Sigmoid colon (tissue), 4 donors: ENCODE data around the gene GDPGP1.

Source experiments
- POLR2A ChIP-seq, 2 donors: fragments of 450-650 bp; IDR thresholded peaks; one replicate each; pipeline ENCODE4 v1.6.1; 2016; ENCODE audit warnings: antibody characterized with exemption in 2 of 2, mild to moderate bottlenecking in 2 of 2, moderate library complexity in 2 of 2
- POLR2AphosphoS5 ChIP-seq, 4 donors: sonication (generic); formaldehyde crosslinking; IDR thresholded peaks; one replicate each; pipeline ENCODE4 v1.6.1; 2017; ENCODE audit warnings: antibody characterized with exemption in 4 of 4
- TF ChIP-seq, protein P1 (sequence below), 4 experiments: fragments of 450-650 bp in 3 of 4; fragments of 200-600 bp in 1 of 4; IDR thresholded peaks; one replicate each; pipeline ENCODE4 v1.5.1; 2016 to 2019; ENCODE audit warnings: antibody characterized with exemption in 4 of 4, mild to moderate bottlenecking in 3 of 4, moderate library complexity in 2 of 4

DNA sequence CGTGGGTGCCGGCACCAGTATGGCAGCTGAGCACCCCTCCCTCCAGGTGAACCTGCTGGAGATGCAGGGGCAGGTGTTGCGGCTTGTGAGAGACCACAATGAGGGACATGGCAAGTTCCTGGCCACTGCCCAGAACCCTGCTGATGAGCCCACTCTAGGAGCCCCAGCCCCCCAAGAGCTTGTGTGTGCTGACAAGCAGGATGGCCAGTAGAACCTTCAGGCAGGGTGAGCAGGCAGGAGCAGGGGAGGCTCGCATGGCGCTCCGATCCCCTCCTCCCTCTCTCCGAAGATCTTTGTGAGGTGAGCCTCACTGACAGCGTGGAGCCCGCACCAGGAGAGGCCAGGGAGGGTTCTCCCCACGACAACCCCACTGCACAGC is 61.2 kb downstream of the GDPGP1 start:
- TF ChIP-seq, protein P1, sequence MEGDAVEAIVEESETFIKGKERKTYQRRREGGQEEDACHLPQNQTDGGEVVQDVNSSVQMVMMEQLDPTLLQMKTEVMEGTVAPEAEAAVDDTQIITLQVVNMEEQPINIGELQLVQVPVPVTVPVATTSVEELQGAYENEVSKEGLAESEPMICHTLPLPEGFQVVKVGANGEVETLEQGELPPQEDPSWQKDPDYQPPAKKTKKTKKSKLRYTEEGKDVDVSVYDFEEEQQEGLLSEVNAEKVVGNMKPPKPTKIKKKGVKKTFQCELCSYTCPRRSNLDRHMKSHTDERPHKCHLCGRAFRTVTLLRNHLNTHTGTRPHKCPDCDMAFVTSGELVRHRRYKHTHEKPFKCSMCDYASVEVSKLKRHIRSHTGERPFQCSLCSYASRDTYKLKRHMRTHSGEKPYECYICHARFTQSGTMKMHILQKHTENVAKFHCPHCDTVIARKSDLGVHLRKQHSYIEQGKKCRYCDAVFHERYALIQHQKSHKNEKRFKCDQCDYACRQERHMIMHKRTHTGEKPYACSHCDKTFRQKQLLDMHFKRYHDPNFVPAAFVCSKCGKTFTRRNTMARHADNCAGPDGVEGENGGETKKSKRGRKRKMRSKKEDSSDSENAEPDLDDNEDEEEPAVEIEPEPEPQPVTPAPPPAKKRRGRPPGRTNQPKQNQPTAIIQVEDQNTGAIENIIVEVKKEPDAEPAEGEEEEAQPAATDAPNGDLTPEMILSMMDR (IDR thresholded peaks at IDR 0.05), result no peak
- TF ChIP-seq POLR2A (IDR thresholded peaks at IDR 0.05) (no peak), POLR2AphosphoS5 (IDR thresholded peaks at IDR 0.05) (no peak)
